A673 (cell line): Measurements from ENCODE around the gene MYLK4. TPM values are rescaled to one million over a fixed set of nuclear protein-coding genes. Genes with fewer than 3 reads are reported as not detected.

ENCODE experiments used
- BruUV-seq: library from RNA; stranded (reverse); fragments of 400-500 nt; replicated peaks from 2 replicates; lab custom pipeline; 2021; lab: Mats Ljungman, UMichigan
- CTCF ChIA-PET: fragments of 300-600 bp; sonication (Branson Sonifier 250); formaldehyde crosslinking; loops from one replicate; lab custom pipeline; 2022; ENCODE audit warnings: antibody characterized with exemption; lab: Charles Lee
- POLR2A ChIA-PET: fragments of 300-600 bp; sonication (Branson Sonifier 250); formaldehyde crosslinking; loops from one replicate; lab custom pipeline; 2022; ENCODE audit warnings: antibody characterized with exemption; ENCODE audit not compliant: low non-redundant PET; lab: Charles Lee
- DNase-seq: peaks from one replicate; pipeline ENCODE4 v3.0.0-alpha.2; 2015; ENCODE audit warnings: low spot score
- H3K27ac ChIP-seq: fragments of 200-600 bp; sonication (generic); 2 replicates; pipeline ENCODE4 v1.5.1; 2016; ENCODE audit warnings: mixed run types, low read depth, mild to moderate bottlenecking, mixed read lengths, antibody characterized with exemption, low read length; ENCODE audit not compliant: poor library complexity, severe bottlenecking
- H3K27me3 ChIP-seq: fragments of 200-600 bp; sonication (generic); replicated peaks from 2 replicates; pipeline ENCODE4 v1.6.1; 2017; ENCODE audit warnings: mixed run types, low read depth, mild to moderate bottlenecking, mixed read lengths, antibody characterized with exemption, low read length; ENCODE audit not compliant: insufficient read depth, poor library complexity
- H3K36me3 ChIP-seq: fragments of 200-600 bp; sonication (generic); 2 replicates; pipeline ENCODE4 v1.6.1; 2016; ENCODE audit warnings: mixed run types, mild to moderate bottlenecking, mixed read lengths, antibody characterized with exemption, low read length; ENCODE audit not compliant: insufficient read depth, poor library complexity, severe bottlenecking
- H3K4me1 ChIP-seq: fragments of 200-600 bp; sonication (generic); 2 replicates; pipeline ENCODE4 v1.6.1; 2017; ENCODE audit warnings: mixed run types, mild to moderate bottlenecking, mixed read lengths, antibody characterized with exemption, low read length; ENCODE audit not compliant: insufficient read depth, poor library complexity, severe bottlenecking
- H3K4me3 ChIP-seq: fragments of 200-600 bp; sonication (generic); 2 replicates; pipeline ENCODE4 v1.5.1; 2016; ENCODE audit warnings: low read depth, mixed run types, mild to moderate bottlenecking, mixed read lengths, low read length; ENCODE audit not compliant: poor library complexity, severe bottlenecking
- H3K9me3 ChIP-seq: fragments of 200-600 bp; sonication (generic); 2 replicates; pipeline ENCODE4 v1.6.1; 2016; ENCODE audit warnings: mixed run types, low read depth, mild to moderate bottlenecking, mixed read lengths, antibody characterized with exemption, low read length; ENCODE audit not compliant: poor library complexity, severe bottlenecking
- CTCF ChIP-seq: fragments of 300-800, 200-600 bp; sonication (generic); conservative IDR thresholded peaks from 2 replicates; pipeline ENCODE4 v1.5.1; 2017; ENCODE audit warnings: low read depth, mild to moderate bottlenecking, antibody characterized with exemption, low read length, moderate library complexity, mixed read lengths
- EZH2 ChIP-seq: fragments of 200-600 bp; sonication (generic); IDR thresholded peaks from 2 replicates; pipeline ENCODE4 v1.6.1; 2017; ENCODE audit warnings: borderline replicate concordance, low read depth, mild to moderate bottlenecking, mixed read lengths, antibody characterized with exemption, low read length; ENCODE audit not compliant: poor library complexity, severe bottlenecking
- intact Hi-C: fragments of 100-400 bp; cut with micrococcal nuclease; formaldehyde crosslinking; loops from one replicate; pipeline ENCODE4 v1.10.0; 2022; ENCODE audit not compliant: unreplicated experiment
- total RNA-seq: library from RNA; stranded (reverse); gene quantifications from 2 replicates; pipeline ENCODE4 v1.2.3, GENCODE V29; 2021

The MYLK4 gene
- total RNA-seq, 1 experiment from 2014 or later, result 0.39 TPM

DNA sequence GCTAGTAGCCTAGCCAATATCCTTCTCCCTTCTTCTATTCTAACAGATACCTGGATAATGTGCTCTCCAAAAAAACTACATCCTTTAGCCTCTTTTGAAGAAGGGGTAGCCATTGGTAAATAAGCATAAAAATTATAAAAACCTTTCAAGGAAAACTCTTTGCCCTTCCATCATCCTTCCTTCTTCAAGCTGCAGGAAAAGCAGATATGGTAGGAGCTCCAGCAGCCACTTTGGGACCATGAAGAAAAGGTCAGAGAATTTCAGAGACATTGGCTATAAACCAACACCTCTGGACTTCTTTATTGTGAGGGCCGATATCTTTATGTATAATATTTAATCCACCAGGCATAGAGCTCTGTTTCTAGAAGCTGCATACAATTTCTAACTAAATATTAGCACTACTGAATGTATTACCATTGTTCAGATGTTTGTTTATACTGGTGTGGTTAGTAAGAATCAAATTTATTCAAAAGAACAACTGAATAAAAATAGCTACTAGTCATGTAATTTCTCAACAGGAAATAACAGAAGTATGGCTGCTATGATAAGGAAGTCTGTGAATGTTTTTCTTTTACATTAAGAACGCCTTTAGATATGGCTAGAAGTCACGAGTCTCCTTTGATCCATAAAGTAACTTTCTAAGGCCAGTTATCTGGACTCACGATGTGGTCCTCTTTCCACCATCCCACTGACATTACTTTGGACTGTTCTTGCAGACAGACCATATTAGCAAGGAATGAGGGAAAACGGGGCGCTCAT is 32.2 kb downstream of the MYLK4 start:
- H3K4me1 ChIP-seq, result no peaks in the 10 kb centered on the region
- DNase-seq, result no peak
- intact Hi-C loops, result no loop called here
- H3K27me3 ChIP-seq, result no peaks in the 10 kb centered on the region
- POLR2A ChIA-PET, result no interaction called here
- H3K4me3 ChIP-seq, result no peak overlapping the region
- TF ChIP-seq CTCF (no peak), EZH2 (no peak)
- CTCF ChIA-PET, result no interaction called here
- no peak overlapping the region for H3K27ac ChIP-seq
- H3K36me3 ChIP-seq, result no peaks in the 10 kb centered on the region
- no peaks in the 10 kb centered on the region for H3K9me3 ChIP-seq
- BruUV-seq, result no TSS peak

- TF ChIP-seq EZH2, result no peak
- TF ChIP-seq CTCF, result no peak
- Histone ChIP-seq H3K4me3 (no peak overlapping the region), H3K36me3 (no peaks in the 10 kb centered on the region), H3K9me3 (no peaks in the 10 kb centered on the region), H3K27ac (no peak overlapping the region), H3K4me1 (no peaks in the 10 kb centered on the region), H3K27me3 (no peaks in the 10 kb centered on the region)
- DNase-seq, result no peak
- CTCF ChIA-PET, result interaction anchor here (0.6 kb wide), 1 partner anchor 83 kb away, joined by 4 read pairs; no protein-coding TSS in a partner anchor
- intact Hi-C loops, result no loop called here
- POLR2A ChIA-PET, result no interaction called here
- BruUV-seq, result no TSS peak
These were observed 33.6 kb downstream of the MYLK4 start for GRCh38 chr6:2716936-2717700.

DNA sequence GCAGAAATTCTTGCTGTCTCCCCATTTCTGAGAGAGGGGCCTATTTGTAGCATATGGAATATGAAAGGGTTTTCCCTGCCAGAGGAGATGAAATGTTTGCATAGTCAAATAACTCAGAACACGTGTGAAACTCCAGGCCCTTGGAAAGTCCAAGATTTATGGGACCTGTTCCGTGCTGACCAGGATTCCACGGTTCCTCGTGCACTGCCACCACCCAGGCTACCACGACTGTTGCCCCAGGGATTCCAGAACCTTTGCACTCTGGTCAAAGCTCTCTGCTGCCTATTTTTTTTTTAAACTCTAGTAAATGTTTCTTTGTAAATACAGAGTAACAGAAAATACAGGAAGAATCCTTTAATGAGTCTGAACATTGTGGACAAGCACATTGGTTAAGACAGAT is 35.0 kb downstream of the MYLK4 start:
- Histone ChIP-seq H3K27ac (no peak overlapping the region), H3K9me3 (no peaks in the 10 kb centered on the region), H3K27me3 (no peaks in the 10 kb centered on the region), H3K4me1 (no peaks in the 10 kb centered on the region), H3K36me3 (no peaks in the 10 kb centered on the region), H3K4me3 (no peak overlapping the region)
- intact Hi-C loops, result no loop called here
- ChIA-PET CTCF (no interaction called here), POLR2A (interaction anchor here (0.6 kb wide), 1 partner anchor 1124 kb away, joined by 3 read pairs; no protein-coding TSS in a partner anchor)
- no peak for TF ChIP-seq CTCF
- TF ChIP-seq EZH2, result no peak
- no TSS peak for BruUV-seq
- DNase-seq, result no peak
